Astrocyte (in vitro differentiated cells and primary cell): Measurements from ENCODE around the gene PEA15. TPM values are rescaled to one million over a fixed set of nuclear protein-coding genes. Genes with fewer than 3 reads are reported as not detected.

Experiments used
- DNase-seq: peaks from one replicate; pipeline ENCODE4 v3.0.0-alpha.2; 2010; ENCODE audit warnings: low read depth
- FAIRE-seq: peaks from 2 replicates; lab custom pipeline; 2011; peaks lifted over from hg19 to GRCh38; lab: Jason Lieb, UNC
- H2AFZ ChIP-seq: 2 replicates; pipeline ENCODE4 v1.6.0; 2012; ENCODE audit warnings: low read depth, low read length, inconsistent platforms
- H3K27ac ChIP-seq: 2 replicates; pipeline ENCODE4 v1.5.1; 2011; ENCODE audit warnings: low read depth, low read length, inconsistent platforms
- H3K27me3 ChIP-seq: 2 replicates; pipeline ENCODE4 v1.6.0; 2011; ENCODE audit warnings: low read length, inconsistent platforms; ENCODE audit not compliant: insufficient read depth
- H3K36me3 ChIP-seq: 2 replicates; pipeline ENCODE4 v1.5.1; 2011; ENCODE audit warnings: low read length, inconsistent platforms; ENCODE audit not compliant: insufficient read depth
- H3K4me1 ChIP-seq: 2 replicates; pipeline ENCODE4 v1.5.1; 2011; ENCODE audit warnings: low read length, inconsistent platforms; ENCODE audit not compliant: insufficient read depth
- H3K4me2 ChIP-seq: 2 replicates; pipeline ENCODE4 v1.6.0; 2012; ENCODE audit warnings: low read length, inconsistent platforms
- H3K4me3 ChIP-seq: 2 replicates; pipeline ENCODE4 v1.5.1; 2011; ENCODE audit warnings: low read depth, mild to moderate bottlenecking, low read length, inconsistent platforms; ENCODE audit not compliant: insufficient read depth
- H3K79me2 ChIP-seq: 2 replicates; pipeline ENCODE4 v1.6.0; 2012; ENCODE audit warnings: mild to moderate bottlenecking, low read length, inconsistent platforms; ENCODE audit not compliant: insufficient read depth
- H3K9ac ChIP-seq: 2 replicates; pipeline ENCODE4 v1.6.0; 2012; ENCODE audit warnings: mild to moderate bottlenecking, low read length, inconsistent platforms
- H3K9me3 ChIP-seq: 2 replicates; pipeline ENCODE4 v1.5.1; 2012; ENCODE audit warnings: low read depth, mild to moderate bottlenecking, low read length, inconsistent platforms; ENCODE audit not compliant: insufficient read depth
- H4K20me1 ChIP-seq: 2 replicates; pipeline ENCODE4 v1.6.0; 2012; ENCODE audit warnings: low read length, inconsistent platforms; ENCODE audit not compliant: insufficient read depth
- H3K27ac Mint-ChIP-seq: one replicate; pipeline ENCODE4 v1.8.0; 2021; ENCODE audit warnings: mild to moderate bottlenecking, mixed read lengths; ENCODE audit not compliant: unreplicated experiment
- H3K27me3 Mint-ChIP-seq: one replicate; pipeline ENCODE4 v1.8.0; 2021; ENCODE audit warnings: low read depth, mixed read lengths; ENCODE audit not compliant: unreplicated experiment
- H3K36me3 Mint-ChIP-seq: one replicate; pipeline ENCODE4 v1.8.0; 2021; ENCODE audit warnings: low read depth, mixed read lengths; ENCODE audit not compliant: unreplicated experiment
- H3K4me1 Mint-ChIP-seq: one replicate; pipeline ENCODE4 v1.8.0; 2021; ENCODE audit warnings: low read depth, mixed read lengths; ENCODE audit not compliant: unreplicated experiment
- H3K4me3 Mint-ChIP-seq: one replicate; pipeline ENCODE4 v1.8.0; 2021; ENCODE audit warnings: mild to moderate bottlenecking, moderate library complexity, mixed read lengths; ENCODE audit not compliant: unreplicated experiment
- H3K9me3 Mint-ChIP-seq: one replicate; pipeline ENCODE4 v1.8.0; 2021; ENCODE audit warnings: mild to moderate bottlenecking, mixed read lengths; ENCODE audit not compliant: unreplicated experiment
- EZH2 ChIP-seq: IDR thresholded peaks from 2 replicates; pipeline ENCODE4 v1.6.1; 2012; ENCODE audit warnings: mild to moderate bottlenecking, low read length, inconsistent platforms; ENCODE audit not compliant: insufficient read depth
- total RNA-seq: library from RNA; stranded (reverse); gene quantifications from 2 replicates; pipeline ENCODE4 v1.2.1, GENCODE V29; 2021
- TF ChIP-seq, protein P1 (sequence below): IDR thresholded peaks from 2 replicates; pipeline ENCODE4 v1.5.1; 2011; ENCODE audit warnings: low read depth, mild to moderate bottlenecking, inconsistent platforms, low read length, moderate library complexity; ENCODE audit not compliant: insufficient read depth

Gene PEA15
- total RNA-seq, 1 donor from 2014 or later, result 470 TPM

DNA sequence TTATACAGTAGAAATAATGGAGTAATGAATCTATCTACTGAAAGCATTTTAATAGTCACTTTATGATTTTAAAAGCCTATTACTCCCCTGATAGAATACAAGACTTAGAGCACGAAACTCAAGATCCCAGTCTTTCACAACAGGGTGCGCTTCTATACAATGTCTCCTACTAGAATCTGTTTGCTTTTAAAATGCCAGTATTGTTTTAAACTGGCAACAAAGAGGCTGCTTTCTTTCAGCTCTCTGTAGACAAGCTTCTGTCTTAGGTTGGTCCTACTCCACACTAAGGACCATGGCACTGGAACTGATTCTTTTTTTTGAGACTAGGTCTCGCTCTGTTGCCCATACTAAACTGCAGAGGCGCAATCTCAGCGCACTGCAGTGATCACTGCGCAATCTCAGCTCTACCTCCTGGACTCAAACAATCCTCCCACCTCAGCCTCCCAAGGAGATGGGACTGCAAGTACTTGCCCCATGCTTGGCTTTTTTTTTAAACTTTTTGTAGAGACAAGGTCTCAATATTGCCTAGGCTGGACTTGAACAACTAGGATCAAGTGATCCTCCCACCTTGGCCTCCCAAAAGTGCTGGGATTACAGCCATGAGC lies 52.3 kb downstream of the PEA15 start:
- peak overlapping the region; percentile 32 for H3K4me2 ChIP-seq
- H3K27ac Mint-ChIP-seq, result no peak overlapping the region

DNA sequence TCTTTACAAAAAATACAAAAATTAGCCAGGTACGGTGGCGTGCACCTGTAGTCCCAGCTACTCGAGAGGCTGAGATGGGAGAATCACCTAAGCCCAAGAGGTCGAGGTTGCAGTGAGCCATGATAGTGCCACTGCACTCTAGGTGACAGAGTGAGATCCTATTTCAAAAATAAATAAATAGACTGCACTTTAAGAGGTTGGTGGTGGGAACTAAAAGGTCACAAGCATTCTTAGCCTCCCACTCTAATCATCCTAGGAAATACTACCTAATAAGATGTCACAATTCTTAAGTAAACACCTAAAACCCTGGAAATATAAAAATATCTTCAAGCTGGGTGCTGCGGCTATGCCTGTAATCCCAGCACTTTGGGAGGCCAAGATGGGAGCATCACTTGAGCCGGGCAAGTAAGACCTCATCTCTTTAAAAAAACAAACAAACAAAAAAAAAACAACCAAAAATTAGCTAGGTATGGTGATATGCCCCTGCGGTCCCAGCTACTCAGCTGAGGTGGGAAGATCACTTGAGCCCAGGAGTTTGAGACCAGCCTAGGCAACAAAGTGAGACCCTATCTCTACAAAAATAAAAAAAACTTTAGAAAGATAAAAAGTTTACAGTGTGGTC lies 53.1 kb downstream of the PEA15 start:
- no peak overlapping the region for H3K4me2 ChIP-seq
- H3K27me3 Mint-ChIP-seq, result no peaks in the 10 kb centered on the region
- DNase-seq, result no peak
- H3K79me2 ChIP-seq, result peaks cover 63% of the 10 kb centered on the region
- peaks cover 55% of the 10 kb centered on the region for H4K20me1 ChIP-seq
- H3K27ac ChIP-seq, result no peak overlapping the region
- H3K4me1 Mint-ChIP-seq, result peaks cover 33% of the 10 kb centered on the region
- no peak overlapping the region for H2AFZ ChIP-seq
- peaks cover 27% of the 10 kb centered on the region for H3K4me1 ChIP-seq
- H3K27ac Mint-ChIP-seq, result no peak overlapping the region
- no peak overlapping the region for H3K9ac ChIP-seq
- FAIRE-seq, result no peak
- no peak overlapping the region for H3K4me3 Mint-ChIP-seq
- H3K36me3 Mint-ChIP-seq, result no peaks in the 10 kb centered on the region
- H3K36me3 ChIP-seq, result no peaks in the 10 kb centered on the region
- no peak overlapping the region for H3K4me3 ChIP-seq
- no peaks in the 10 kb centered on the region for H3K27me3 ChIP-seq
- no peak for TF ChIP-seq EZH2
- TF ChIP-seq, protein P1, sequence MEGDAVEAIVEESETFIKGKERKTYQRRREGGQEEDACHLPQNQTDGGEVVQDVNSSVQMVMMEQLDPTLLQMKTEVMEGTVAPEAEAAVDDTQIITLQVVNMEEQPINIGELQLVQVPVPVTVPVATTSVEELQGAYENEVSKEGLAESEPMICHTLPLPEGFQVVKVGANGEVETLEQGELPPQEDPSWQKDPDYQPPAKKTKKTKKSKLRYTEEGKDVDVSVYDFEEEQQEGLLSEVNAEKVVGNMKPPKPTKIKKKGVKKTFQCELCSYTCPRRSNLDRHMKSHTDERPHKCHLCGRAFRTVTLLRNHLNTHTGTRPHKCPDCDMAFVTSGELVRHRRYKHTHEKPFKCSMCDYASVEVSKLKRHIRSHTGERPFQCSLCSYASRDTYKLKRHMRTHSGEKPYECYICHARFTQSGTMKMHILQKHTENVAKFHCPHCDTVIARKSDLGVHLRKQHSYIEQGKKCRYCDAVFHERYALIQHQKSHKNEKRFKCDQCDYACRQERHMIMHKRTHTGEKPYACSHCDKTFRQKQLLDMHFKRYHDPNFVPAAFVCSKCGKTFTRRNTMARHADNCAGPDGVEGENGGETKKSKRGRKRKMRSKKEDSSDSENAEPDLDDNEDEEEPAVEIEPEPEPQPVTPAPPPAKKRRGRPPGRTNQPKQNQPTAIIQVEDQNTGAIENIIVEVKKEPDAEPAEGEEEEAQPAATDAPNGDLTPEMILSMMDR, result no peak
- H3K9me3 Mint-ChIP-seq, result no peaks in the 10 kb centered on the region
- H3K9me3 ChIP-seq, result no peaks in the 10 kb centered on the region

More for the DNA sequence above, 52.3 kb downstream of the PEA15 start:
- Histone ChIP-seq H4K20me1 (peaks cover 61% of the 10 kb centered on the region), H3K36me3 (no peaks in the 10 kb centered on the region), H2AFZ (no peak overlapping the region), H3K27me3 (no peaks in the 10 kb centered on the region), H3K27ac (no peak overlapping the region), H3K9me3 (no peaks in the 10 kb centered on the region), H3K9ac (no peak overlapping the region), H3K79me2 (peaks cover 65% of the 10 kb centered on the region), H3K4me3 (no peak overlapping the region), H3K4me1 (peaks cover 27% of the 10 kb centered on the region)
- no peak for FAIRE-seq
- Mint-ChIP-seq H3K4me1 (peaks cover 31% of the 10 kb centered on the region), H3K9me3 (no peaks in the 10 kb centered on the region), H3K36me3 (peaks cover 5% of the 10 kb centered on the region), H3K27me3 (no peaks in the 10 kb centered on the region), H3K4me3 (no peak overlapping the region)
- TF ChIP-seq, protein P1, result no peak
- TF ChIP-seq EZH2, result no peak
- DNase-seq, result no peak
